ENCODE data around the gene CXorf65. TPM values are rescaled to one million over a fixed set of nuclear protein-coding genes. Genes with fewer than 3 reads are reported as not detected.

The CXorf65 gene
- total RNA-seq, 1 donor from 2014 or later: not detected

GRCh38 chrX:71085900-71086299, 20.6 kb downstream of the CXorf65 start:
- TF ChIP-seq CTCF (IDR thresholded peaks at IDR 0.05; ENCODE audit: insufficient read depth, low read length, poor library complexity, severe bottlenecking): no peak
- no peak overlapping the region for H3K4me3 ChIP-seq (ENCODE audit: low read depth, low read length)
- no peaks in the 10 kb centered on the region for H3K36me3 ChIP-seq (ENCODE audit: control insufficient read depth, insufficient read depth, low read length)
- DNase-seq (ENCODE audit: low read depth): no peak
- no peaks in the 10 kb centered on the region for H3K27me3 ChIP-seq (ENCODE audit: control insufficient read depth, insufficient read depth, low read length)

- Histone ChIP-seq H3K4me3 (ENCODE audit: low read depth, low read length) (no peak overlapping the region), H3K27me3 (ENCODE audit: control insufficient read depth, insufficient read depth, low read length) (no peaks in the 10 kb centered on the region), H3K36me3 (ENCODE audit: control insufficient read depth, insufficient read depth, low read length) (no peaks in the 10 kb centered on the region)
- DNase-seq (ENCODE audit: low read depth): no peak
- TF ChIP-seq CTCF (IDR thresholded peaks at IDR 0.05; ENCODE audit: insufficient read depth, low read length, poor library complexity, severe bottlenecking): no peak
These were observed 23.7 kb downstream of the CXorf65 start for GRCh38 chrX:71082822-71083221.

- no peaks in the 10 kb centered on the region for H3K36me3 ChIP-seq (ENCODE audit: control insufficient read depth, insufficient read depth, low read length)
- no peak overlapping the region for H3K4me3 ChIP-seq (ENCODE audit: low read depth, low read length)
- TF ChIP-seq CTCF (IDR thresholded peaks at IDR 0.05; ENCODE audit: insufficient read depth, low read length, poor library complexity, severe bottlenecking): no peak
- no peaks in the 10 kb centered on the region for H3K27me3 ChIP-seq (ENCODE audit: control insufficient read depth, insufficient read depth, low read length)
- no peak for DNase-seq (ENCODE audit: low read depth)
These were observed 24.4 kb downstream of the CXorf65 start for GRCh38 chrX:71082124-71082647.

- H3K4me3 ChIP-seq (ENCODE audit: low read depth, low read length): no peak overlapping the region
- no peaks in the 10 kb centered on the region for H3K27me3 ChIP-seq (ENCODE audit: control insufficient read depth, insufficient read depth, low read length)
- no peak for TF ChIP-seq CTCF (IDR thresholded peaks at IDR 0.05; ENCODE audit: insufficient read depth, low read length, poor library complexity, severe bottlenecking)
- H3K36me3 ChIP-seq (ENCODE audit: control insufficient read depth, insufficient read depth, low read length): no peaks in the 10 kb centered on the region
- DNase-seq (ENCODE audit: low read depth): no peak
These were observed 25.0 kb downstream of the CXorf65 start for GRCh38 chrX:71081330-71082123.

- H3K27me3 ChIP-seq (ENCODE audit: control insufficient read depth, insufficient read depth, low read length): no peaks in the 10 kb centered on the region
- H3K36me3 ChIP-seq (ENCODE audit: control insufficient read depth, insufficient read depth, low read length): no peaks in the 10 kb centered on the region
- DNase-seq (ENCODE audit: low read depth): no peak
- H3K4me3 ChIP-seq (ENCODE audit: low read depth, low read length): no peak overlapping the region
- no peak for TF ChIP-seq CTCF (IDR thresholded peaks at IDR 0.05; ENCODE audit: insufficient read depth, low read length, poor library complexity, severe bottlenecking)
These were observed 36.0 kb downstream of the CXorf65 start for GRCh38 chrX:71070531-71070930.

All from kidney epithelial cell (primary cell).